Heart right ventricle (tissue), 16 donors: Measurements from ENCODE around the gene ILDR1. TPM values are rescaled to one million over a fixed set of nuclear protein-coding genes. Genes with fewer than 3 reads are reported as not detected.

Experiments used
- ATAC-seq, 8 donors: fragments of 200-7000 bp; cut with Tn5 transposase; one replicate each; pipeline ENCODE4 v1.9.1; 2020; ENCODE audit warnings: mild to moderate bottlenecking in 8 of 8, moderate library complexity in 8 of 8, moderate number of reproducible peaks in 1 of 8
- DNase-seq, 2 donors: peaks; one replicate each; pipeline ENCODE4 v3.0.0-alpha.2; 2020
- H3K27ac ChIP-seq, 10 donors: fragments of 200-600 bp; sonication (generic) in 2 of 10; one replicate each; pipeline versions ENCODE4 v1.5.0 to v1.8.0; 2020 to 2022; ENCODE audit warnings: mild to moderate bottlenecking in 3 of 10
- H3K27me3 ChIP-seq, 7 donors: fragments of 200-600 bp; one replicate each; pipeline ENCODE4 v1.8.0; 2021 to 2022; ENCODE audit warnings: mild to moderate bottlenecking in 2 of 7
- H3K36me3 ChIP-seq, 9 donors: fragments of 200-600 bp; sonication (generic) in 1 of 9; one replicate each; pipeline versions ENCODE4 v1.5.0 to v1.8.0; 2020 to 2022; ENCODE audit warnings: mild to moderate bottlenecking in 2 of 9
- H3K4me1 ChIP-seq, 9 donors: fragments of 200-600 bp; sonication (generic) in 1 of 9; one replicate each; pipeline versions ENCODE4 v1.5.0 to v1.8.0; 2020 to 2022; ENCODE audit warnings: mild to moderate bottlenecking in 4 of 9
- H3K4me3 ChIP-seq, 10 donors: fragments of 200-600 bp; sonication (generic) in 2 of 10; one replicate each; pipeline versions ENCODE4 v1.5.0 to v1.8.0; 2020 to 2022; ENCODE audit warnings: mild to moderate bottlenecking in 7 of 10, moderate library complexity in 2 of 10
- H3K9me3 ChIP-seq, 11 donors: fragments of 200-600 bp in 10 of 11; sonication (generic) in 2 of 11; one replicate each; pipeline versions ENCODE4 v1.5.0 to v1.8.0; 2013 to 2022; ENCODE audit warnings: mild to moderate bottlenecking in 2 of 11, control low read depth in 1 of 11, moderate library complexity in 1 of 11
- WGBS, 2 donors: extraction: QIAGEN DNeasy Blood & Tissue Kit; methylation state at CpG; one replicate each; pipeline ENCODE4 v1.1.7; 2013; ENCODE audit warnings: inconsistent platforms in 1 of 2; 5-methylcytosine and 5-hydroxymethylcytosine counted together
- intact Hi-C, 10 donors: fragments of 100-400 bp; cut with DNase I; formaldehyde crosslinking; loops; one replicate each; pipeline versions ENCODE4 v1.11.1 to v1.14.2; 2022
- polyA plus RNA-seq, 2 donors: library from polyadenylated mRNA; stranded (reverse); fragments of 200-250 nt; gene quantifications; one replicate each; pipeline ENCODE4 v1.2.3, GENCODE V29; 2013
- total RNA-seq, 10 donors: library from RNA; stranded (reverse); fragmentation: NEBNext Ultra II Directional in 3 of 10; extraction: Animal tissue kit (Norgen Biotek cat#: 25700) in 3 of 10; gene quantifications; one replicate each; pipeline versions ENCODE4 v1.2.1 to v1.2.4, GENCODE V29; 2021 to 2023
- TF ChIP-seq, protein P1 (sequence below), 9 donors: fragments of 200-600 bp; sonication (generic) in 2 of 9; IDR thresholded peaks; one replicate each; pipeline versions ENCODE4 v1.5.0 to v1.8.0; 2021 to 2022; ENCODE audit warnings: antibody characterized with exemption in 9 of 9, mild to moderate bottlenecking in 5 of 9, moderate library complexity in 1 of 9
- donor health status: Arrhythmogenic right ventricular cardiomyopathy.
- donor health status: ischemic (EF 13 %, LVEDD 7.1; RV severe dilation, severe dysfunction).
- donor health status: healthy with polysubstance abuse.
- donor health status: DM: no; HTN: yes; CAD: no.
- donor health status: DM: no; HTN: no; CAD: no.
- donor health status: ischemic (EF 25% LVEDD 6.9; RV normal size, moderate dysfunction).
- donor health status: ischemic (EF 25% LVEDD 5.7; RV mildly dilated, moderate dysfunction).
- donor health status: healthy.
- donor health status: DM: yes; HTN: yes; CAD: no.
- donor health status: Ischemic cardiomyopathy.
- donor health status: ischemic (EF 35%, LVEDD 5.7; RV mildly dilated, moderate dysfunction).
- donor health status: nonischemic (EF 11% LVEDD 7.7; RV severe dilation, severe dysfunction).
- donor health status: DM: yes; HTN: yes; CAD: no.
- donor health status: PGD.
- donor health status: ischemic (EF 29% LVEDD 5.4; RV normal size, mild dysfunction).
- donor health status: nonischemic (EF 23%, LVEDD 6.1; RV moderate dilation, normal function).

ILDR1 gene
- total and polyA plus RNA-seq, 12 donors, result 0.13 to 0.25 (median 0.19) TPM; not detected in 8

DNA sequence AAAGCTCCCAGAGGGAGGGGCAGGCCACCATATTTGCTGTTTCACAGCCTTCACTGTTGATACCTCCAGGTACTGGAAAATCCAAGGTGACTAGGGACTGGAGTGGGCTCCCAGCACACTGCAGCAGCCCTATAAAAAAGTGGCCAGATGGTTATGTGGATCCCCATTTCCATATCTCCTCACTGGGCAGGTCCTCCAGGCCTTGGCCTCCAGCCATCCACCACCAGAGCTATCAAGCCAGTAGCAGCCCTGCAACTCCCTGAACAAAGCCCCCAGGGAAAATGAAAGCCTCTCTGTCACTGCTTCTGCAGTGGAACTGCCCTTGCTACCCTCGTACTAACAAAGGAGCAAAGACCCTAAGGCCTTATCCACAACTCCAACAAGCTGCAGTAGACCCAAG lies 58.4 kb downstream of the ILDR1 start:
- ATAC-seq, result no peak
- DNase-seq, result no peak
- no peak overlapping the region for H3K27ac ChIP-seq
- intact Hi-C loops, result no loop called here
- H3K36me3 ChIP-seq, result no peaks in the 10 kb centered on the region
- H3K27me3 ChIP-seq, result no peaks in the 10 kb centered on the region
- TF ChIP-seq, protein P1, sequence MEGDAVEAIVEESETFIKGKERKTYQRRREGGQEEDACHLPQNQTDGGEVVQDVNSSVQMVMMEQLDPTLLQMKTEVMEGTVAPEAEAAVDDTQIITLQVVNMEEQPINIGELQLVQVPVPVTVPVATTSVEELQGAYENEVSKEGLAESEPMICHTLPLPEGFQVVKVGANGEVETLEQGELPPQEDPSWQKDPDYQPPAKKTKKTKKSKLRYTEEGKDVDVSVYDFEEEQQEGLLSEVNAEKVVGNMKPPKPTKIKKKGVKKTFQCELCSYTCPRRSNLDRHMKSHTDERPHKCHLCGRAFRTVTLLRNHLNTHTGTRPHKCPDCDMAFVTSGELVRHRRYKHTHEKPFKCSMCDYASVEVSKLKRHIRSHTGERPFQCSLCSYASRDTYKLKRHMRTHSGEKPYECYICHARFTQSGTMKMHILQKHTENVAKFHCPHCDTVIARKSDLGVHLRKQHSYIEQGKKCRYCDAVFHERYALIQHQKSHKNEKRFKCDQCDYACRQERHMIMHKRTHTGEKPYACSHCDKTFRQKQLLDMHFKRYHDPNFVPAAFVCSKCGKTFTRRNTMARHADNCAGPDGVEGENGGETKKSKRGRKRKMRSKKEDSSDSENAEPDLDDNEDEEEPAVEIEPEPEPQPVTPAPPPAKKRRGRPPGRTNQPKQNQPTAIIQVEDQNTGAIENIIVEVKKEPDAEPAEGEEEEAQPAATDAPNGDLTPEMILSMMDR (IDR thresholded peaks at IDR 0.05), result no peak
- no peak overlapping the region for H3K4me3 ChIP-seq
- peaks cover 0 to 6% (median 0%) of the 10 kb centered on the region in 9 donors for H3K4me1 ChIP-seq
- 63 to 82% methylated on average over 1 of the region's 1 CpG for WGBS, 2 donors
- H3K9me3 ChIP-seq, result peaks cover 0 to 17% (median 0%) of the 10 kb centered on the region in 11 donors

DNA sequence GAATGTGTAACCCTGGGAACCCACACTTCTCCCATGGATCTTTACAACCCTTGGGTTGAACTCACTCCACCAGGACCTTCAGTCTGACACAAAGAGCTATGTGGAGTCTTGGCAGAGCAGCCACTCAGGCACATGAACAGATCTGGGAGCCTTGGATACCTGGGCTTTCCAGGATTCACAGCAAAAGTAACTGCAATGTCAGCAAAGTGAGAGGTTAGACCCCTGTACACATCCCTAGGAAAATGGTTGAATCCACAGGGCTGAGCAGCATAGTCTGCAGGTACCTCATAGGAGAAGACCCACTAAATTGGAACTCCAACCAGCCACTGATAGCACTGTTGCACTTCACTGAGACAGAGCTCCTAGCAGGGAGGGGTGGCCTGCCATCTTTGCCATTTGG lies 59.6 kb downstream of the ILDR1 start:
- Histone ChIP-seq H3K36me3 (no peaks in the 10 kb centered on the region), H3K27ac (no peak overlapping the region), H3K27me3 (no peaks in the 10 kb centered on the region), H3K9me3 (peaks cover 0 to 13% (median 0%) of the 10 kb centered on the region in 11 donors), H3K4me1 (peaks cover 0 to 9% (median 0%) of the 10 kb centered on the region in 9 donors), H3K4me3 (no peak overlapping the region)
- intact Hi-C loops, result no loop called here
- ATAC-seq (no peak), DNase-seq (no peak)
- TF ChIP-seq, protein P1 (IDR thresholded peaks at IDR 0.05), result no peak

DNA sequence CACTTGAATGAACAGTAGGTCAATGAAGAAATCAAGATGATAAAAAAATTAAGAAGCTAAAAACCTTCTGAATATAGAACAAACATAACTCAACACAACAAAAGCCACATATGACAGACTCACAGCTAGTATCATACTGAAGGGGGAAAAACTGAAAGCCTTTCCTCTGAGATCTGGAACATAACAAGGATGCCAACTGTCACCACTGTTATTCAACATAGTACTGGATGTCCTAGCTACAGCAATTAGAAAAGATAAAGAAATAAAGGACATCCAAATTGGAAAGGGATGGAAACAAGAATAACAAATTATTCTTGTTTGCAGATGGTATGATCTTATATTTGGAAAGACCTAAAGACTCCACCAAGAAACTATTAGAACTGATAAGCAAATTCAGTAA lies 60.8 kb downstream of the ILDR1 start:
- Histone ChIP-seq H3K27ac (peak overlapping the region in 2 of 10 donors; percentile 28 to 30), H3K27me3 (no peaks in the 10 kb centered on the region), H3K4me3 (no peak overlapping the region), H3K9me3 (peaks cover 0 to 13% (median 0%) of the 10 kb centered on the region in 11 donors), H3K4me1 (peaks cover 0 to 19% (median 0%) of the 10 kb centered on the region in 9 donors), H3K36me3 (no peaks in the 10 kb centered on the region)
- DNase-seq (no peak), ATAC-seq (peak in 1 of 8 donors; percentile 72)
- TF ChIP-seq, protein P1 (IDR thresholded peaks at IDR 0.05), result no peak
- intact Hi-C loops, result no loop called here

DNA sequence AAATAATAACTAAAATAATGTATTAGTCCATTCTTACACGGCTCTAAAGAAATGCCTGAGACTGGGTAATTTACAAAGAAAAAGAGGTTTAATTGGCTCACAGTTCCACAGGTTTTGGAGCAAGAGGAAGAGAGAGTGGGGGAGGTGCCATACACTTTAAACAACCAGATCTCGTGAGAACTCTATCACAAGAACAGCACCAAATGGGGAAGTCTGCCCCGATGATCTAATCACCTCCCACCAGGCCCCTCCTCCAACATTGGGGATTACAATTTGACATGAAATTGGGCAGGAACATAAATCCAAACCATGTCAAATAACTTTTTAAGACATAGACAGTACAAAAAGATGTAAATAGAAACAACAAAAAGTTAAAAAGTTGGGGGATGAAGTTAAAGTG lies 63.2 kb downstream of the ILDR1 start:
- intact Hi-C loops, result no loop called here
- H3K9me3 ChIP-seq, result peaks cover 0 to 11% (median 0%) of the 10 kb centered on the region in 11 donors
- no peaks in the 10 kb centered on the region for H3K27me3 ChIP-seq
- WGBS, 2 donors, result 46 to 49% methylated on average over 3 of the region's 3 CpGs
- no peak overlapping the region for H3K4me3 ChIP-seq
- ATAC-seq (no peak), DNase-seq (no peak)
- TF ChIP-seq, protein P1 (IDR thresholded peaks at IDR 0.05), result no peak
- H3K4me1 ChIP-seq, result peaks cover 0 to 21% (median 0%) of the 10 kb centered on the region in 9 donors
- no peaks in the 10 kb centered on the region for H3K36me3 ChIP-seq
- H3K27ac ChIP-seq, result no peak overlapping the region
